Fibroblast of lung (primary cell): ENCODE measurements around the gene PDLIM4. TPM values are rescaled to one million over a fixed set of nuclear protein-coding genes. Genes with fewer than 3 reads are reported as not detected.

ENCODE experiments used
- DNase-seq, 2 donors: peaks; one replicate each; pipeline versions ENCODE4 v3.0.0 to v3.0.0-alpha.2; 2010; ENCODE audit warnings: low read depth in 2 of 2
- H2AFZ ChIP-seq: 2 replicates; pipeline ENCODE4 v1.5.1; 2012; ENCODE audit warnings: low read length, control low read depth, inconsistent platforms
- H3K27ac ChIP-seq: 2 replicates; pipeline ENCODE4 v1.5.1; 2011; ENCODE audit warnings: low read length, control low read depth; ENCODE audit not compliant: insufficient read depth
- H3K27me3 ChIP-seq: 2 replicates; pipeline ENCODE4 v1.5.1; 2011; ENCODE audit warnings: mild to moderate bottlenecking, low read length; ENCODE audit not compliant: control insufficient read depth, insufficient read depth
- H3K36me3 ChIP-seq: 2 replicates; pipeline ENCODE4 v1.5.1; 2011; ENCODE audit warnings: low read length; ENCODE audit not compliant: control insufficient read depth, insufficient read depth
- H3K4me1 ChIP-seq: 2 replicates; pipeline ENCODE4 v1.5.1; 2011; ENCODE audit warnings: low read length; ENCODE audit not compliant: control insufficient read depth, insufficient read depth; ENCODE audit errors: extremely low read depth
- H3K4me2 ChIP-seq: 2 replicates; pipeline ENCODE4 v1.5.1; 2011; ENCODE audit warnings: low read length, control low read depth; ENCODE audit not compliant: insufficient read depth; ENCODE audit errors: extremely low read depth
- H3K4me3 ChIP-seq, 4 experiments: fragments of 200-600 bp in 1 of 4; sonication (generic) in 1 of 4; replicated peaks in 1 of 4; 2 replicates each; pipeline ENCODE4 v1.5.1; 2011 to 2016; ENCODE audit warnings: low read length in 4 of 4, low read depth in 3 of 4, mild to moderate bottlenecking in 3 of 4, control low read depth in 2 of 4, inconsistent platforms in 1 of 4, mixed read lengths in 1 of 4; ENCODE audit not compliant: insufficient read depth in 1 of 4; ENCODE audit errors: control extremely low read depth in 1 of 4
- H3K79me2 ChIP-seq: 2 replicates; pipeline ENCODE4 v1.5.1; 2012; ENCODE audit warnings: mild to moderate bottlenecking, low read length, inconsistent platforms; ENCODE audit not compliant: control insufficient read depth, insufficient read depth
- H3K9ac ChIP-seq: 2 replicates; pipeline ENCODE4 v1.5.1; 2011; ENCODE audit warnings: mild to moderate bottlenecking, low read length, control low read depth; ENCODE audit not compliant: insufficient read depth
- H3K9me3 ChIP-seq: 2 replicates; pipeline ENCODE4 v1.5.1; 2012; ENCODE audit warnings: low read depth, low read length; ENCODE audit not compliant: control insufficient read depth, insufficient read depth
- H4K20me1 ChIP-seq: 2 replicates; pipeline ENCODE4 v1.5.1; 2011; ENCODE audit warnings: low read length; ENCODE audit not compliant: control insufficient read depth, insufficient read depth; ENCODE audit errors: extremely low read depth
- CTCF ChIP-seq, 2 donors: IDR thresholded peaks in 1 of 2; conservative IDR thresholded peaks in 1 of 2; 1 replicate in 1 of 2; 2 replicates in 1 of 2; pipeline ENCODE4 v1.5.1; 2011 to 2012; ENCODE audit warnings: low read length in 2 of 2, control low read depth in 1 of 2, inconsistent platforms in 1 of 2, low read depth in 1 of 2, mild to moderate bottlenecking in 1 of 2
- EZH2 ChIP-seq: IDR thresholded peaks from 2 replicates; pipeline ENCODE4 v1.5.1; 2012; ENCODE audit warnings: low read length, control low read depth, mild to moderate bottlenecking; ENCODE audit errors: missing control alignments
- polyA plus RNA-seq, 2 donors: library from polyadenylated mRNA; depleted of rRNA in 1 of 2; stranded (reverse) in 1 of 2; unstranded in 1 of 2; fragments of >200 nt; gene quantifications; 2 replicates each; pipeline ENCODE4 v1.2.1, GENCODE V29; 2011 to 2012; ENCODE audit warnings: missing spikeins in 1 of 2
- total RNA-seq: library from RNA; depleted of rRNA; stranded (reverse); fragments of >200 nt; gene quantifications from 2 replicates; pipeline ENCODE4 v1.2.1, GENCODE V29; 2014

The PDLIM4 gene
- total and polyA plus RNA-seq, 2 donors (not counting 1 experiment from before 2014, with no cell fraction given) = 10.7 to 67.2 TPM

GRCh38 chr5:132277971-132278853, 20.7 kb downstream of the PDLIM4 start:
- H3K36me3 ChIP-seq = no peaks in the 10 kb centered on the region
- no peak for DNase-seq
- TF ChIP-seq EZH2 (no peak), CTCF (conservative IDR thresholded peaks at IDR 0.05 in 1 of 2, IDR thresholded peaks at IDR 0.05 in 1 of 2; ENCODE audit: low read depth in 1 of 2, low read length in 2 of 2) (no peak)

GRCh38 chr5:132279801-132280200, 22.3 kb downstream of the PDLIM4 start:
- DNase-seq = no peak
- H3K79me2 ChIP-seq = no peaks in the 10 kb centered on the region
- no peaks in the 10 kb centered on the region for H3K4me1 ChIP-seq
- H3K27ac ChIP-seq = no peak overlapping the region
- H3K4me2 ChIP-seq = no peak overlapping the region
- no peak overlapping the region for H3K4me3 ChIP-seq
- H2AFZ ChIP-seq = no peak overlapping the region
- H3K36me3 ChIP-seq = no peaks in the 10 kb centered on the region
- H3K9me3 ChIP-seq = no peaks in the 10 kb centered on the region
- no peak overlapping the region for H3K9ac ChIP-seq
- H4K20me1 ChIP-seq = no peaks in the 10 kb centered on the region
- no peak for TF ChIP-seq CTCF (conservative IDR thresholded peaks at IDR 0.05 in 1 of 2, IDR thresholded peaks at IDR 0.05 in 1 of 2; ENCODE audit: low read depth in 1 of 2, low read length in 2 of 2)
- no peak for TF ChIP-seq EZH2
- H3K27me3 ChIP-seq = peaks cover 4% of the 10 kb centered on the region

More at GRCh38 chr5:132277971-132278853, 20.7 kb downstream of the PDLIM4 start:
- H3K9ac ChIP-seq = no peak overlapping the region
- no peak overlapping the region for H3K4me2 ChIP-seq
- no peak overlapping the region for H3K27ac ChIP-seq
- H3K4me3 ChIP-seq = no peak overlapping the region
- H3K4me1 ChIP-seq = no peaks in the 10 kb centered on the region
- peaks cover 4% of the 10 kb centered on the region for H3K27me3 ChIP-seq
- H3K9me3 ChIP-seq = no peaks in the 10 kb centered on the region
- no peaks in the 10 kb centered on the region for H4K20me1 ChIP-seq
- no peak overlapping the region for H2AFZ ChIP-seq
- H3K79me2 ChIP-seq = no peaks in the 10 kb centered on the region

- no peak overlapping the region for H3K4me3 ChIP-seq
- H3K9me3 ChIP-seq = no peaks in the 10 kb centered on the region
- H2AFZ ChIP-seq = no peak overlapping the region
- H3K36me3 ChIP-seq = no peaks in the 10 kb centered on the region
- no peak for DNase-seq
- no peak overlapping the region for H3K9ac ChIP-seq
- TF ChIP-seq EZH2 (no peak), CTCF (conservative IDR thresholded peaks at IDR 0.05 in 1 of 2, IDR thresholded peaks at IDR 0.05 in 1 of 2; ENCODE audit: low read depth in 1 of 2, low read length in 2 of 2) (no peak)
- H3K4me2 ChIP-seq = no peak overlapping the region
- no peak overlapping the region for H3K27ac ChIP-seq
- H3K27me3 ChIP-seq = peaks cover 4% of the 10 kb centered on the region
- no peaks in the 10 kb centered on the region for H3K4me1 ChIP-seq
- H4K20me1 ChIP-seq = no peaks in the 10 kb centered on the region
- H3K79me2 ChIP-seq = no peaks in the 10 kb centered on the region
Observed at GRCh38 chr5:132280371-132281240, 23.1 kb downstream of the PDLIM4 start.
